ENCODE data around the gene ODF2L.

Gene ODF2L

GRCh38 chr1:86325264-86325663, 70.9 kb downstream of the ODF2L start:
- H3K4me3 ChIP-seq (replicated peaks; ENCODE audit: insufficient read depth, low read length): no peak overlapping the region
- no peaks in the 10 kb centered on the region for H3K27me3 ChIP-seq (ENCODE audit: insufficient read depth, poor library complexity, severe bottlenecking)
- H3K27ac ChIP-seq (replicated peaks): no peak overlapping the region
- no peak for DNase-seq (ENCODE audit: low read depth in 1 of 2, low spot score in 1 of 2)
- TF ChIP-seq GABPA (IDR thresholded peaks at IDR 0.05; ENCODE audit: low read depth) (no peak), SPI1 (IDR thresholded peaks at IDR 0.05; ENCODE audit: borderline replicate concordance, low read depth) (no peak), POLR2AphosphoS5 (IDR thresholded peaks at IDR 0.05; ENCODE audit: low read depth) (no peak)
- TF ChIP-seq, protein P1, sequence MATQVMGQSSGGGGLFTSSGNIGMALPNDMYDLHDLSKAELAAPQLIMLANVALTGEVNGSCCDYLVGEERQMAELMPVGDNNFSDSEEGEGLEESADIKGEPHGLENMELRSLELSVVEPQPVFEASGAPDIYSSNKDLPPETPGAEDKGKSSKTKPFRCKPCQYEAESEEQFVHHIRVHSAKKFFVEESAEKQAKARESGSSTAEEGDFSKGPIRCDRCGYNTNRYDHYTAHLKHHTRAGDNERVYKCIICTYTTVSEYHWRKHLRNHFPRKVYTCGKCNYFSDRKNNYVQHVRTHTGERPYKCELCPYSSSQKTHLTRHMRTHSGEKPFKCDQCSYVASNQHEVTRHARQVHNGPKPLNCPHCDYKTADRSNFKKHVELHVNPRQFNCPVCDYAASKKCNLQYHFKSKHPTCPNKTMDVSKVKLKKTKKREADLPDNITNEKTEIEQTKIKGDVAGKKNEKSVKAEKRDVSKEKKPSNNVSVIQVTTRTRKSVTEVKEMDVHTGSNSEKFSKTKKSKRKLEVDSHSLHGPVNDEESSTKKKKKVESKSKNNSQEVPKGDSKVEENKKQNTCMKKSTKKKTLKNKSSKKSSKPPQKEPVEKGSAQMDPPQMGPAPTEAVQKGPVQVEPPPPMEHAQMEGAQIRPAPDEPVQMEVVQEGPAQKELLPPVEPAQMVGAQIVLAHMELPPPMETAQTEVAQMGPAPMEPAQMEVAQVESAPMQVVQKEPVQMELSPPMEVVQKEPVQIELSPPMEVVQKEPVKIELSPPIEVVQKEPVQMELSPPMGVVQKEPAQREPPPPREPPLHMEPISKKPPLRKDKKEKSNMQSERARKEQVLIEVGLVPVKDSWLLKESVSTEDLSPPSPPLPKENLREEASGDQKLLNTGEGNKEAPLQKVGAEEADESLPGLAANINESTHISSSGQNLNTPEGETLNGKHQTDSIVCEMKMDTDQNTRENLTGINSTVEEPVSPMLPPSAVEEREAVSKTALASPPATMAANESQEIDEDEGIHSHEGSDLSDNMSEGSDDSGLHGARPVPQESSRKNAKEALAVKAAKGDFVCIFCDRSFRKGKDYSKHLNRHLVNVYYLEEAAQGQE (IDR thresholded peaks at IDR 0.05; ENCODE audit: insufficient replicate concordance, low read depth): no peak
- TF ChIP-seq, protein P2, sequence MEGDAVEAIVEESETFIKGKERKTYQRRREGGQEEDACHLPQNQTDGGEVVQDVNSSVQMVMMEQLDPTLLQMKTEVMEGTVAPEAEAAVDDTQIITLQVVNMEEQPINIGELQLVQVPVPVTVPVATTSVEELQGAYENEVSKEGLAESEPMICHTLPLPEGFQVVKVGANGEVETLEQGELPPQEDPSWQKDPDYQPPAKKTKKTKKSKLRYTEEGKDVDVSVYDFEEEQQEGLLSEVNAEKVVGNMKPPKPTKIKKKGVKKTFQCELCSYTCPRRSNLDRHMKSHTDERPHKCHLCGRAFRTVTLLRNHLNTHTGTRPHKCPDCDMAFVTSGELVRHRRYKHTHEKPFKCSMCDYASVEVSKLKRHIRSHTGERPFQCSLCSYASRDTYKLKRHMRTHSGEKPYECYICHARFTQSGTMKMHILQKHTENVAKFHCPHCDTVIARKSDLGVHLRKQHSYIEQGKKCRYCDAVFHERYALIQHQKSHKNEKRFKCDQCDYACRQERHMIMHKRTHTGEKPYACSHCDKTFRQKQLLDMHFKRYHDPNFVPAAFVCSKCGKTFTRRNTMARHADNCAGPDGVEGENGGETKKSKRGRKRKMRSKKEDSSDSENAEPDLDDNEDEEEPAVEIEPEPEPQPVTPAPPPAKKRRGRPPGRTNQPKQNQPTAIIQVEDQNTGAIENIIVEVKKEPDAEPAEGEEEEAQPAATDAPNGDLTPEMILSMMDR (IDR thresholded peaks at IDR 0.05; ENCODE audit: insufficient read depth, low read length): no peak

GRCh38 chr1:86324130-86324822, 71.8 kb downstream of the ODF2L start:
- TF ChIP-seq POLR2AphosphoS5 (IDR thresholded peaks at IDR 0.05; ENCODE audit: low read depth) (no peak), SPI1 (IDR thresholded peaks at IDR 0.05; ENCODE audit: borderline replicate concordance, low read depth) (no peak)
- TF ChIP-seq, protein P2 (IDR thresholded peaks at IDR 0.05; ENCODE audit: insufficient read depth, low read length): no peak
- H3K4me3 ChIP-seq (replicated peaks; ENCODE audit: insufficient read depth, low read length): no peak overlapping the region
- H3K27ac ChIP-seq (replicated peaks): no peak overlapping the region
- DNase-seq (ENCODE audit: low read depth in 1 of 2, low spot score in 1 of 2): peak in 1 of 2 experiments; percentile 15
- no peaks in the 10 kb centered on the region for H3K27me3 ChIP-seq (ENCODE audit: insufficient read depth, poor library complexity, severe bottlenecking)

DNA sequence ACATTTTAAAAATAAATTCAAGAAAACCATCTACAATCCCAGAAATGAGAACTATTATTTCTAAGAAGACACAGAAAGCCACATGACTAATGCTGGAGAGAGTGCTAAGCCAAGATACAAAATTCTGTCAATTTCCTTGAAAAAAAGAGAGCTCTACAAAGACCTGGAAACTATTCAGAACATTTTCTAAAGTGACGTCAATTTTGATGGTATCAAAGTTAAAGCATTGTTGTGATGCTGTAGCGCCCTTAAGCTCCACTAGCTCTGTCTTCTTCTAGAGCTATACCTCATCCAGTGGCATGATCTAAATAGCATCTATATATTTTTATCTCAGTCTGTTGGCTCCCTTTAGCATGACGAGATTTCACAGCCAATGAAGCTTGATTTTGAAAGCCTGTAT, 73.9 kb downstream of the ODF2L start:
- Histone ChIP-seq H3K27me3 (ENCODE audit: insufficient read depth, poor library complexity, severe bottlenecking) (no peaks in the 10 kb centered on the region), H3K4me3 (replicated peaks; ENCODE audit: insufficient read depth, low read length) (no peak overlapping the region), H3K27ac (replicated peaks) (no peak overlapping the region)
- no peak for DNase-seq (ENCODE audit: low read depth in 1 of 2, low spot score in 1 of 2)
- TF ChIP-seq, protein P1 (IDR thresholded peaks at IDR 0.05; ENCODE audit: insufficient replicate concordance, low read depth): no peak
- no peak for TF ChIP-seq POLR2AphosphoS5 (IDR thresholded peaks at IDR 0.05; ENCODE audit: low read depth)
- TF ChIP-seq, protein P2 (IDR thresholded peaks at IDR 0.05; ENCODE audit: insufficient read depth, low read length): no peak
- TF ChIP-seq SPI1 (IDR thresholded peaks at IDR 0.05; ENCODE audit: borderline replicate concordance, low read depth): no peak
- TF ChIP-seq GABPA (IDR thresholded peaks at IDR 0.05; ENCODE audit: low read depth): no peak

DNA sequence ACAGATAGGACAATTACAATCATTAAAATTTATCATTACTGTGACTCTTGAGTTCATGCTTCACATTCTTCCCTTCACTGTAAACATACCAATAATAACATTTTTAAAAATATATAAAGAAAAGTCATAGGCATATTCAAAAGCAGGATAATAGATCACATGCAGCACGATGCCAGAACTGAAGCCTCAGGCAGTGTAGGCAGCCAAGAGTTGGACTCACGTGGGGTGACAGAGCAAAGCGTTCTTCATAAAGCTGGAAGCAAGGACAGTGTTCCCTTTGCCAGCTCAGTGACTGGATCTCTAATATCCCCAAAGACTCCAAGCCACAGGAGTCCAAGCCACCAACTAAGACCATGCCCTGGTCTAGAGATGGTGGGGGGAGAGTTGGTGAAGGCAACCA, 77.7 kb downstream of the ODF2L start:
- TF ChIP-seq, protein P2 (IDR thresholded peaks at IDR 0.05; ENCODE audit: insufficient read depth, low read length): no peak
- TF ChIP-seq, protein P1 (IDR thresholded peaks at IDR 0.05; ENCODE audit: insufficient replicate concordance, low read depth): no peak
- TF ChIP-seq POLR2AphosphoS5 (IDR thresholded peaks at IDR 0.05; ENCODE audit: low read depth) (no peak), GABPA (IDR thresholded peaks at IDR 0.05; ENCODE audit: low read depth) (no peak), SPI1 (IDR thresholded peaks at IDR 0.05; ENCODE audit: borderline replicate concordance, low read depth) (no peak)
- Histone ChIP-seq H3K4me3 (replicated peaks; ENCODE audit: insufficient read depth, low read length) (no peak overlapping the region), H3K27ac (replicated peaks) (no peak overlapping the region), H3K27me3 (ENCODE audit: insufficient read depth, poor library complexity, severe bottlenecking) (no peaks in the 10 kb centered on the region)
- no peak for DNase-seq (ENCODE audit: low read depth in 1 of 2, low spot score in 1 of 2)

Measured in HL-60 (cell line).